ENCODE data around the gene EP300. TPM values are rescaled to one million over a fixed set of nuclear protein-coding genes. Genes with fewer than 3 reads are reported as not detected.
A peak's percentile ranks its signal among the peaks of the same experiment; 100 is the strongest.

EP300 gene
- total RNA-seq, 1 donor from 2014 or later = 61.1 TPM

DNA sequence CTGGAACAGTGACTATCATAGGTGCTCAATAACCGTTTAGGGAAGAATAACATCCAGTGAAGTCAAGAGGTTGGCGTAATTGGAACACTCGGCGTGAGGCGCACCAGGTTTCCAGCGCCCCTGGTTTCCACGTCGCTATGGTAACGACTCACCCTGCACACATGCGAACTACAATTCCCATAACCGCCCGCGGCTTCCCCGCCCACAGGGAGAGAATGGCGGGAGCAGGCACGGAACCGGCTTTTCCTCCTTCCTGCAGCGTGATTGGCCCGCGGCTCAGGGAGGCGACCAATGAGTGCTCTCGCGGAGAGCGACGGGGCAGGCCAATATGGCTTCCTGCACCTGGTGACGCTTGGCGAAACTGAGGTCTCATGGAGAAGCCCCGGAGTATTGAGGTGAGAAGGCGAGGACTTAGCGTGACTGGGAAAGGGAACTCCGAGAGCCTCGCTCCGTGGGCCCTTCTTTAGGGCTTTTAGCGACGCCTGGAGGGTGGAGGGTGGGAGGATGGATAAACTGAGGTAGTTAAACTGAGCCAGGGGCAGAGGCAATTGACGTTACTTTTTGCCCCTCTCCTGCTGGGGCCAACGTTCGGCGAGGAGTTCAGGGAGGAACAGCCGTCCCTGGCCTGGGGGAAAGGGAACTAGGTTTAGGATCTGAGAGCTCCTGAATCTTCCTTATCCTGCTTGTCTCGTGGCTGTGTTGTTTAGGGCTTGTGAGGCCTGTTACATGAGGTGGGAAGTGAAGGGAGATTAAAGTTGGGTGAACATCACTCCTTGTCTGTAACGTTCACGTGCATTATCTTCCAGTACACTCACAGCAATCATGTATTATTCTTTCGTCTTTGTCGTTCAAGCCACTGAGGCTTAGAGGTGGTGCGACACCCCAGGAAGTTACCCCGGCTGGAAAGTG, 112.9 kb downstream of the EP300 start, which contains the start of gene L3MBTL2:
L3MBTL2 (plus strand) TSS at position 321 of the 909 bp plus-strand sequence; CDS start at position 372, 51 bp downstream.
- DNase-seq (ENCODE audit: low spot score) = peak; percentile 98

DNA sequence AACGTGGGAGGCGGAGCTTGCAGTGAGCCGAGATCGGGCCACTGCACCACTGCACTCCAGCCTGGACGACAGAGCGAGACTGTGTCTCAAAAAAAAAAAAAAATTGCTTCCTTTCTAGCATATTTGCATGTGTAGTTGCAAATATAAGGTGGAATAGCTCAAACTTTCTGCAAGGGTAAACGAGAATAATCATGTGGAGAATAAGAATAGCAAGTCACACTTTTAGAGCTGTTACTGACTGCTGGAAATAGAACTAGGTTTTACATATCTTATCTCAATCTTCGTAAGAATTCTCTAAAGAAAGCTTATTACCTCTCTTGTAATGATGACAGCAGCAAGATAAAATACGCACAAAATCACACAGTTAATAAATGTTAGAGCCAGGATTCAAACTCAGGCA, 114.3 kb downstream of the EP300 start:
- no peak for DNase-seq (ENCODE audit: low spot score)

DNA sequence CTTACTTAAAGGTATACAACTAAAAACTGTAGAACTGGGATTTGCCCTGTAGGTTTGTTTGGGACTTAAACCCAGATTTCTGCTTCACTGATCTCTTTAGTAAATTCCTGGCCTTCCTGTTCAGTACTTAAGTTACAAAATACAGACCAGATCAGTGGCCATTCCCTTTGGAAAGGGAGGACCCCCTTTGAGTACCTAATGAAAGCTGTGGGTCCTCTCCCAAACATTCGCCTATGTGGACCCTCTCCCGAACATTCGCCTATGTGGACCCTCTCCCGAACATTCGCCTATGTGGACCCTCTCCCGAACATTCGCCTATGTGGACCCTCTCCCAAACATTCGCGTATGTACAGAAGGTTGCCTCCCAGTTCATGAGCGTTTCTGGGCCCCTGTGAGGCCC, 123.0 kb downstream of the EP300 start:
- no peak for DNase-seq (ENCODE audit: low spot score)

DNA sequence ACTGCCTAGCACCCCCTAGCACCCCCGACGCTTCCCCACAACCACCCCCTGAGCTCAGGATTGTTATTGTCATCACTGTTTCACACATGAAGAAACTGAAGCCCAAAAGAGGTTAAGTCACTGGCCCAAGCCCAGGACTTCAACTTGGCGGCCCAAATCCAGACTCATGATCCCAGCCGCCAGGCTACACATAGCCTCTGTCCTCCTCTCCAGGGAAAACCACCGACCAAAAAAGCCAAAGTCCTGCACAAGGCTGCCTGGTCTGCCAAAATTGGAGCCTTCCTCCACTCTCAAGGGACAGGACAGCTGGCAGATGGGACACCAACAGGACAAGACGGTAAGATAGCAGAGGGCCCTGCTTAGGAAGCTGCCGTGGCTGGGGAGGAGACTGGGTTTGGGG, 123.5 kb downstream of the EP300 start:
- no peak for DNase-seq (ENCODE audit: low spot score)

- no peak for DNase-seq (ENCODE audit: low spot score)
These were observed 124.6 kb downstream of the EP300 start for GRCh38 chr22:41216984-41217383.

DNA sequence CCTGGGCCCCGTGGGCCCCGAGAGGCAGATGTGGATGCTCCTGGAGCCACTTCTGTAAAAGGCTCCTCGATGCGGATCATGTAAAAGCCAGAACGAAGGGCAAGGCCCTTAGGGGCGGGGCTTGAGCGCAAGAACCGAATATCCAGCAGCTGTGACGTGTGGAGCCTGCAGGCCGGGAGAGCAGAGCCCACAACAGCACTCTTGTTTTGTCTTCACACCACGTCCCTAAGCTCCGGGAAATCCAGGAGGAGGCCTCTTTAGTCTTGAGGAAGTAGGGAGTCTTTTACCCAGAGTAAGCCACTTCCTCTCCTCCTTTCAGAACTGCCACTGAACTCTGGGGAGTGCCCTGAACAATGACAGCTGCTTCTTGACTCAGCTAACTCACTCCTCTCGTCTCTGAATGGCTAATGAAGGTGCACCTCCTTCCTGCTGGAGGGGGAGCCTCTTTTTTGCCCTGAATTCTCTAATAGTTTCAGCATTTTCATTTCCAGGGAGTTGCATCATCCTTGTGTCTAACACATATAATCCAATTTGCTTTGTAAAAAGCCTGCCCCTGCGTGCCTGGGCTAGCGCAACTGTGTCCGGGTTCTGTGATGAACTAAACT, 125.3 kb downstream of the EP300 start:
- no peak for DNase-seq (ENCODE audit: low spot score)

DNA sequence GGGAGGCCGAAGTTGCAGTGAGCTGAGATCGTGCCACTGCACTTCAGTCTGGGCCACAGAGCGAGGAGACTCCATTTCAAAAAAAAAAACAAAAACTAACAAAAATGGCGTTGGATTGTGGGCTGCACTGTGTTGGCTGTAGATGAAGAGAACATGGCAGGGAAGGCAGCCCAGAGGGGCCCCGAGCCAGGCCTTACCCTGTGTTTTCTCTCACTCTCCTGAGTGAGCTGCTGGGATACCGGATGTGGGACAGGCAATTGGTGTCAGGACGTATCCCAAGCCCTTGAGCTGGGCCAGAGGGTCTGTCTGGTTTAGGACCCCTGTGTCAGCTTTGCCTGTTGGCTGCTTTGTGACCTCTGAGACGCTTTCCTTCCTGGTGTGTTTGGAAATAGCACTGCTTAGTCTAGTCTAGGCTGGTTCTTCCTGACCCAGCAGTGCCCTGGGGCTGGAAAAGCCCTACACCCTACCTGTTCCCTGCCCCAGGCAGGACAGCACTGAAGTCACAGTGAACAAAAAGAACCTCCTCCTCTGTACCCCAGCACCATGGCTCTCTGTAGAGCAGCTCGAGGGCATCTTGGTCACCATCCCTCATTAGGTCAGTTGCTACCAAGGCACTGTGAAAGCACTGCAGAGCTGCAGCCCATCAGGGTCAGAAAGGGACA, 130.6 kb downstream of the EP300 start:
- DNase-seq (ENCODE audit: low spot score) = no peak

DNA sequence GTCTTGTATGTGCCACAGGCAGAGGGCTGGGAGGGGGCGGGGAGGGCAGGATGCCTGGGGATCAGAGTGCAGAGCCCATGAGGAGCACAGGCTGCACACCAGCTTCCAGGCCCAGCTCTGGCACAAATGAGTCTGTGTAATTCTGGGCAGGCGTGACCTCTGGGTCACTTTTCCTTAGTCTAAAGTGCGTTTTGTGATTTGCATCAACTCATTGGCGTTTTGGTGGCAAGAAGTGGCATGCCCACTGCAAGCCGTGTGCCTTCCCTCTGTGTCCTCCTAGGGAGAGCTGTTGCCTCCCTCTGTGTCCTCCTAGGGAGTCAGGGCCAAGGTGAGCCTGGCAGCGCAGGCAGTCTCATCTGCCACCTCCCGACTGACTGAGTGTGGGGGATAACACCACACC, 131.1 kb downstream of the EP300 start:
- DNase-seq (ENCODE audit: low spot score) = no peak

GRCh38 chr22:41226723-41227655, 134.6 kb downstream of the EP300 start:
- no peak for DNase-seq (ENCODE audit: low spot score)

DNA sequence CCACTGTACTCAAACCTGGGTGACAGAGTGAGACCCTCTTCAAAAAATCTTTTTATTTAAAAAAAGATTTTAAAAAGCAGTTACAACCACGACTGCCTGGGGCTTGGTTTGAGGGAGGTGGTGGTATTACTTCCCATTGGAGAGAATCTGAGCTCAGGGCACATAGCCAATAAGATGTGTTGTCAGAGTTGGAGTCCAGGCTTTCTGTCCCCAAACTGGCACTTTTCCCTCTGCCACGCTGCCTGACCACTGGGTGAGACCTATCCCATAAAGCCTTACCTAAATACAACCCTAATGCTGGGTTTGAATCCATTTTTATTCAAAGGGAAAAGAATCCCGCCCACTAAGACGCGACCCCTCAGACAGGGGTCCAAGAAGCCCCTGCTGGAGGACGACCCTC, 136.8 kb downstream of the EP300 start:
- no peak for DNase-seq (ENCODE audit: low spot score)

Other genes starting within 250 kb of the EP300 start
- 241 TPM for gene ST13, start 236.0 kb upstream of the EP300 start, total RNA-seq
- 18.5 TPM for gene XPNPEP3, start 235.4 kb upstream of the EP300 start, total RNA-seq
- not detected for gene DNAJB7, start 230.5 kb upstream of the EP300 start, total RNA-seq
- gene RBX1, start 141.2 kb upstream of the EP300 start, total RNA-seq = 44.8 TPM
- 18.8 TPM for gene L3MBTL2, start 112.7 kb downstream of the EP300 start, total RNA-seq
- 2.9 TPM for gene CHADL, start 148.3 kb downstream of the EP300 start, total RNA-seq
- gene RANGAP1, start 193.6 kb downstream of the EP300 start, total RNA-seq = 42.7 TPM
- gene ZC3H7B, start 208.9 kb downstream of the EP300 start, total RNA-seq = 55.6 TPM

Measured in mesenteric fat pad (tissue), 1 donor.